Thoracic aorta (tissue), 2 donors: ENCODE measurements around the gene KLF1. TPM values are rescaled to one million over a fixed set of nuclear protein-coding genes. Genes with fewer than 3 reads are reported as not detected.

Experiments
- ATAC-seq: fragments of 150-250 bp; one replicate; pipeline ENCODE4 v1.8.0; 2017; ENCODE audit warnings: low read depth; ENCODE audit not compliant: insufficient number of reproducible peaks, low FRiP score
- DNase-seq: peaks from one replicate; pipeline ENCODE4 v3.0.0-alpha.2; 2020; ENCODE audit warnings: low spot score
- H3K27ac ChIP-seq, 2 donors: fragments of 200-600 bp; sonication (generic); 1 replicate in 1 of 2; 2 replicates in 1 of 2; pipeline ENCODE4 v1.5.1; 2016; ENCODE audit warnings: mild to moderate bottlenecking in 2 of 2, moderate library complexity in 2 of 2
- H3K27me3 ChIP-seq: fragments of 200-600 bp; sonication (generic); replicated peaks from 2 replicates; pipeline ENCODE4 v1.6.0; 2016; ENCODE audit warnings: mild to moderate bottlenecking; ENCODE audit not compliant: insufficient read depth
- H3K36me3 ChIP-seq: fragments of 200-600 bp; sonication (generic); one replicate; pipeline ENCODE4 v1.5.1; 2016
- H3K4me1 ChIP-seq, 2 donors: fragments of 200-600 bp; sonication (generic); 1 replicate in 1 of 2; 2 replicates in 1 of 2; pipeline versions ENCODE4 v1.5.1 to v1.6.0; 2016; ENCODE audit warnings: low read depth in 2 of 2, mild to moderate bottlenecking in 1 of 2; ENCODE audit not compliant: control insufficient read depth in 1 of 2
- H3K4me3 ChIP-seq: fragments of 200-600 bp; sonication (generic); 2 replicates; pipeline ENCODE4 v1.5.1; 2016; ENCODE audit warnings: mild to moderate bottlenecking
- H3K9me3 ChIP-seq: fragments of 200-600 bp; sonication (generic); 2 replicates; pipeline ENCODE4 v1.5.1; 2016
- total RNA-seq, 2 donors: library from RNA; depleted of rRNA; stranded (reverse); fragments of >200 nt; gene quantifications; one replicate each; pipeline versions ENCODE4 v1.1.0 to v1.2.3, GENCODE V29; 2016
- TF ChIP-seq, protein P1 (sequence below): fragments of 200-600 bp; sonication (generic); IDR thresholded peaks from one replicate; pipeline ENCODE4 v1.5.1; 2019; ENCODE audit warnings: antibody characterized with exemption

Gene KLF1
- total RNA-seq, 2 donors from 2014 or later = not detected

GRCh38 chr19:12907166-12907565 lies 20.2 kb upstream of the KLF1 start:
- ATAC-seq (no peak), DNase-seq (no peak)
- Histone ChIP-seq H3K36me3 (no peaks in the 10 kb centered on the region), H3K27ac (no peak overlapping the region), H3K4me3 (no peak overlapping the region), H3K9me3 (no peaks in the 10 kb centered on the region), H3K4me1 (peaks cover 0 to under 1% of the 10 kb centered on the region in 2 donors), H3K27me3 (no peaks in the 10 kb centered on the region)
- TF ChIP-seq, protein P1, sequence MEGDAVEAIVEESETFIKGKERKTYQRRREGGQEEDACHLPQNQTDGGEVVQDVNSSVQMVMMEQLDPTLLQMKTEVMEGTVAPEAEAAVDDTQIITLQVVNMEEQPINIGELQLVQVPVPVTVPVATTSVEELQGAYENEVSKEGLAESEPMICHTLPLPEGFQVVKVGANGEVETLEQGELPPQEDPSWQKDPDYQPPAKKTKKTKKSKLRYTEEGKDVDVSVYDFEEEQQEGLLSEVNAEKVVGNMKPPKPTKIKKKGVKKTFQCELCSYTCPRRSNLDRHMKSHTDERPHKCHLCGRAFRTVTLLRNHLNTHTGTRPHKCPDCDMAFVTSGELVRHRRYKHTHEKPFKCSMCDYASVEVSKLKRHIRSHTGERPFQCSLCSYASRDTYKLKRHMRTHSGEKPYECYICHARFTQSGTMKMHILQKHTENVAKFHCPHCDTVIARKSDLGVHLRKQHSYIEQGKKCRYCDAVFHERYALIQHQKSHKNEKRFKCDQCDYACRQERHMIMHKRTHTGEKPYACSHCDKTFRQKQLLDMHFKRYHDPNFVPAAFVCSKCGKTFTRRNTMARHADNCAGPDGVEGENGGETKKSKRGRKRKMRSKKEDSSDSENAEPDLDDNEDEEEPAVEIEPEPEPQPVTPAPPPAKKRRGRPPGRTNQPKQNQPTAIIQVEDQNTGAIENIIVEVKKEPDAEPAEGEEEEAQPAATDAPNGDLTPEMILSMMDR = no peak

- Histone ChIP-seq H3K4me3 (no peak overlapping the region), H3K4me1 (no peaks in the 10 kb centered on the region), H3K27ac (no peak overlapping the region), H3K36me3 (peaks cover 20% of the 10 kb centered on the region), H3K9me3 (no peaks in the 10 kb centered on the region), H3K27me3 (no peaks in the 10 kb centered on the region)
- DNase-seq (no peak), ATAC-seq (no peak)
- TF ChIP-seq, protein P1 = no peak
Measured at GRCh38 chr19:12899891-12900518, 13.0 kb upstream of the KLF1 start.

DNA sequence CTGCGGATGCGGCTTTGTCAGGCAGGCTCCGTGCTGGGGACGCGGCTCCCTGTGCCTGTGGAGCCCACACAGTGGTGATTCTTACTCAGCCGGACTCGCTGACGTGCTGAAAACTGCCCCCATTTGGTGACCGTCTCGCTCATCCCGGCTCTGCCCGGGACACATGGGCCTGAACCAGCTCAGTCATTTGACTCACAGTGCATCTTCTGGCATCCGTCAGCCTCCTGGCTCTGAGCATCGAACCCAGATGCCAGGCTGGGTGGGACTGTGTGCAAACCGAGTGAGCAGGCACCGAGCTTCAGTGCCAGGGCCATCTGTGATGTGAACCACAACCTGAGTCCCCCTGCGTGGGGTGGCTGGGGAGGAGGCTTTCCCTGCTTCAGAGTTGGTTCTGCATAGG lies 9.5 kb upstream of the KLF1 start:
- no peak overlapping the region for H3K4me3 ChIP-seq
- no peak overlapping the region for H3K27ac ChIP-seq
- no peak for ATAC-seq
- peaks cover 20% of the 10 kb centered on the region for H3K36me3 ChIP-seq
- no peaks in the 10 kb centered on the region for H3K9me3 ChIP-seq
- no peaks in the 10 kb centered on the region for H3K27me3 ChIP-seq
- H3K4me1 ChIP-seq = peaks cover 4 to 11% of the 10 kb centered on the region in 2 donors
- no peak for DNase-seq
- TF ChIP-seq, protein P1 = no peak

DNA sequence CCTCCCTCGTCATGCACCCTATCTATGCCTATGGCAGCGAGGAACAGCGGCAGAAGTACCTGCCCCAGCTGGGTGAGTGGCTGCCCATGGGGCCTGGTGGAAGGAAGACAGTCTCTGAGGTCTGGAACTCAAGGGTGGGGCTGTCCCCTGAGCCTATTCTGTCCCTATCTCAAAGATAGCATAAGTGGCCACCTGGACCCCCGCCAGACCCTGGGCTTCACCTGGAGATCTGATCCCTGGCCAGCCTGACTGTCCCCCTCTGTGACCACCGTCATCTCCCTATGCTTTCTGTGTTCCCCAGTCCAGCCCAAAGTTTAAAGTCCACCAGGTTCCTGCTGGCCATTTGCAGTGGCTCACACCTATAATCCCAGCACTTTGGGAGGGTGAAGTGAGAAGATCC lies 6.6 kb upstream of the KLF1 start:
- TF ChIP-seq, protein P1 = no peak
- peaks cover 4 to 17% of the 10 kb centered on the region in 2 donors for H3K4me1 ChIP-seq
- H3K4me3 ChIP-seq = no peak overlapping the region
- H3K36me3 ChIP-seq = peaks cover 20% of the 10 kb centered on the region
- H3K27ac ChIP-seq = no peak overlapping the region
- ATAC-seq = no peak
- H3K9me3 ChIP-seq = no peaks in the 10 kb centered on the region
- no peak for DNase-seq
- no peaks in the 10 kb centered on the region for H3K27me3 ChIP-seq

- DNase-seq = no peak
- Histone ChIP-seq H3K27me3 (no peaks in the 10 kb centered on the region), H3K4me3 (peak overlapping the region; percentile 83), H3K9me3 (no peaks in the 10 kb centered on the region), H3K27ac (peak overlapping the region; percentile 55 to 81), H3K4me1 (peaks cover 4 to 17% of the 10 kb centered on the region in 2 donors), H3K36me3 (peaks cover 9% of the 10 kb centered on the region)
- ATAC-seq = no peak
- TF ChIP-seq, protein P1 = no peak
Measured at GRCh38 chr19:12891553-12892021, 4.6 kb upstream of the KLF1 start.
